HCT116 (cell line): Measurements from ENCODE around the gene HERPUD2. TPM values are rescaled to one million over a fixed set of nuclear protein-coding genes. Genes with fewer than 3 reads are reported as not detected.

Experiments
- ATAC-seq: fragments of 200-7000 bp; cut with Tn5 transposase; 2 replicates; pipeline ENCODE4 v1.9.1; 2020; ENCODE audit warnings: mild to moderate bottlenecking, moderate library complexity
- BruUV-seq: library from RNA; stranded (reverse); fragments of 400-500 nt; replicated peaks from 2 replicates; lab custom pipeline; 2021; lab: Mats Ljungman, UMichigan
- CTCF ChIA-PET: fragments of 300-600 bp; sonication (Branson Sonifier 250); formaldehyde crosslinking; loops from one replicate; lab custom pipeline; 2021; ENCODE audit warnings: antibody characterized with exemption; lab: Charles Lee
- POLR2A ChIA-PET: fragments of 300-600, 350-600 bp; sonication (Branson Sonifier 250); formaldehyde crosslinking; loops from one replicate; lab custom pipeline; 2021; ENCODE audit warnings: antibody characterized with exemption; lab: Charles Lee
- RAD21 ChIA-PET, 2 experiments: fragments of 300-600 bp; sonication (Branson Sonifier 250); formaldehyde crosslinking; loops; one replicate each; lab custom pipeline; 2023; ENCODE audit warnings: low total read pairs in 2 of 2; ENCODE audit not compliant: uncharacterized antibody in 2 of 2, unreplicated experiment in 2 of 2, low non-redundant PET in 1 of 2; lab: Charles Lee
- DNase-seq: peaks from one replicate; pipeline ENCODE4 v3.0.0-alpha.2; 2010; ENCODE audit warnings: low read depth, low spot score
- H2AFZ ChIP-seq: fragments of 200-600 bp; shearing (Covaris generic), sonication (generic); 2 replicates; pipeline ENCODE4 v1.6.1; 2017; ENCODE audit warnings: low read depth, mixed run types, mixed read lengths, antibody characterized with exemption, low read length; ENCODE audit not compliant: poor library complexity, severe bottlenecking
- H3K27ac ChIP-seq: 2 replicates; pipeline ENCODE4 v1.5.1; 2012; ENCODE audit warnings: low read depth, low read length
- H3K27me3 ChIP-seq: fragments of 200-600 bp; sonication (generic); 2 replicates; pipeline ENCODE4 v1.6.1; 2016; ENCODE audit warnings: mixed run types, low read length, mixed read lengths; ENCODE audit not compliant: insufficient read depth
- H3K36me3 ChIP-seq, 2 experiments: fragments of 200-500 bp in 1 of 2; fragments of 200-600 bp in 1 of 2; sonication (Bioruptor generic) in 1 of 2; sonication (generic) in 1 of 2; 2 replicates each; pipeline versions ENCODE4 v1.5.1 to v1.6.1; 2014 to 2016; ENCODE audit warnings: low read length in 2 of 2, inconsistent platforms in 1 of 2, mixed read lengths in 1 of 2, mixed run types in 1 of 2; ENCODE audit not compliant: insufficient read depth in 2 of 2, control insufficient read depth in 1 of 2
- H3K4me1 ChIP-seq, 2 experiments: fragments of 200-600 bp in 1 of 2; sonication (generic) in 1 of 2; 2 replicates each; pipeline versions ENCODE4 v1.5.1 to v1.6.1; 2012 to 2017; ENCODE audit warnings: low read length in 2 of 2, inconsistent platforms in 1 of 2, mild to moderate bottlenecking in 1 of 2, mixed read lengths in 1 of 2, mixed run types in 1 of 2, moderate library complexity in 1 of 2; ENCODE audit not compliant: insufficient read depth in 2 of 2, control insufficient read depth in 1 of 2
- H3K4me2 ChIP-seq: fragments of 200-600 bp; sonication (generic); 2 replicates; pipeline ENCODE4 v1.6.1; 2017; ENCODE audit warnings: mixed run types, low read length, mixed read lengths
- H3K4me3 ChIP-seq, 2 experiments: fragments of 200-600 bp in 1 of 2; sonication (generic) in 1 of 2; replicated peaks in 1 of 2; 2 replicates each; pipeline ENCODE4 v1.5.1; 2011 to 2016; ENCODE audit warnings: low read length in 2 of 2, control low read depth in 1 of 2, low read depth in 1 of 2, mild to moderate bottlenecking in 1 of 2, mixed read lengths in 1 of 2, mixed run types in 1 of 2
- H3K79me2 ChIP-seq: fragments of 200-600 bp; sonication (generic); 2 replicates; pipeline ENCODE4 v1.6.1; 2017; ENCODE audit warnings: mild to moderate bottlenecking, mixed run types, low read length, moderate library complexity, mixed read lengths; ENCODE audit not compliant: insufficient read depth
- H3K9ac ChIP-seq: fragments of 200-600 bp; sonication (generic); 2 replicates; pipeline ENCODE4 v1.6.1; 2016; ENCODE audit warnings: low read length, mixed read lengths
- H3K9me2 ChIP-seq: fragments of 200-600 bp; sonication (generic), shearing (Covaris generic); 2 replicates; pipeline ENCODE4 v1.6.1; 2017; ENCODE audit warnings: mixed run types, mild to moderate bottlenecking, moderate library complexity; ENCODE audit not compliant: insufficient read depth
- H3K9me3 ChIP-seq, 2 experiments: fragments of 200-500 bp in 1 of 2; fragments of 200-600 bp in 1 of 2; sonication (Bioruptor generic) in 1 of 2; sonication (generic) in 1 of 2; 2 replicates each; pipeline ENCODE4 v1.6.1; 2014 to 2017; ENCODE audit warnings: low read length in 2 of 2, mixed read lengths in 2 of 2, inconsistent platforms in 1 of 2, low read depth in 1 of 2, mild to moderate bottlenecking in 1 of 2, mixed run types in 1 of 2, moderate library complexity in 1 of 2; ENCODE audit not compliant: control insufficient read depth in 1 of 2, insufficient read depth in 1 of 2
- H4K20me1 ChIP-seq: fragments of 200-600 bp; sonication (generic), shearing (Covaris generic); 2 replicates; pipeline ENCODE4 v1.6.1; 2017; ENCODE audit warnings: mixed run types, mild to moderate bottlenecking, moderate library complexity; ENCODE audit not compliant: insufficient read depth
- ELF1 ChIP-seq: IDR thresholded peaks from 2 replicates; pipeline ENCODE4 v1.6.1; 2012; ENCODE audit warnings: low read depth, borderline replicate concordance
- EZH2 ChIP-seq: fragments of 200-600 bp; sonication (generic); IDR thresholded peaks from 2 replicates; pipeline ENCODE4 v1.6.1; 2017; ENCODE audit warnings: antibody characterized with exemption, mixed run types
- EZH2phosphoT487 ChIP-seq: fragments of 200-600 bp; IDR thresholded peaks from 2 replicates; pipeline ENCODE4 v1.6.1; 2018; ENCODE audit warnings: antibody characterized with exemption, borderline replicate concordance
- FOSL1 ChIP-seq: IDR thresholded peaks from 2 replicates; pipeline ENCODE4 v1.6.1; 2012; ENCODE audit warnings: low read depth
- JUND ChIP-seq: IDR thresholded peaks from 2 replicates; pipeline ENCODE4 v1.6.1; 2012
- POLR2A ChIP-seq: IDR thresholded peaks from 2 replicates; pipeline ENCODE4 v1.7.0; 2011; ENCODE audit warnings: borderline replicate concordance; ENCODE audit not compliant: insufficient read depth, insufficient read length; ENCODE audit errors: extremely low read depth
- RAD21 ChIP-seq: IDR thresholded peaks from 2 replicates; pipeline ENCODE4 v1.6.1; 2012; ENCODE audit warnings: low read depth, mild to moderate bottlenecking
- SIN3A ChIP-seq: IDR thresholded peaks from 2 replicates; pipeline ENCODE4 v1.6.1; 2012; ENCODE audit warnings: low read depth
- SP1 ChIP-seq: IDR thresholded peaks from 2 replicates; pipeline ENCODE4 v1.6.1; 2012; ENCODE audit warnings: low read depth
- SRF ChIP-seq: IDR thresholded peaks from 2 replicates; pipeline ENCODE4 v1.6.1; 2012; ENCODE audit warnings: low read depth
- TCF7L2 ChIP-seq: IDR thresholded peaks from 2 replicates; pipeline ENCODE4 v1.7.0; 2011; ENCODE audit warnings: borderline replicate concordance, inconsistent platforms; ENCODE audit not compliant: insufficient read depth, insufficient read length; ENCODE audit errors: extremely low read depth
- YY1 ChIP-seq: IDR thresholded peaks from 2 replicates; pipeline ENCODE4 v1.6.1; 2011; ENCODE audit warnings: low read length, low read depth, moderate library complexity, mild to moderate bottlenecking; ENCODE audit not compliant: insufficient replicate concordance; ENCODE audit errors: extremely low read depth
- ZFX ChIP-seq: fragments of 450-650 bp; IDR thresholded peaks from 2 replicates; pipeline ENCODE4 v1.6.1; 2017
- intact Hi-C: fragments of 100-400 bp; cut with micrococcal nuclease; formaldehyde crosslinking; loops from 2 replicates; pipeline ENCODE4 v1.10.0; 2022
- total RNA-seq: library from RNA; stranded (reverse); gene quantifications from one replicate; pipeline ENCODE4 v1.2.1, GENCODE V29; 2021; ENCODE audit not compliant: unreplicated experiment
- TF ChIP-seq, protein P1 (sequence below): IDR thresholded peaks from 2 replicates; pipeline ENCODE4 v1.6.1; 2012
- TF ChIP-seq, protein P2 (sequence below): IDR thresholded peaks from 2 replicates; pipeline ENCODE4 v1.6.1; 2011; ENCODE audit warnings: mild to moderate bottlenecking, low read length, moderate library complexity; ENCODE audit not compliant: insufficient replicate concordance; ENCODE audit errors: extremely low read depth
- TF ChIP-seq, protein P3 (sequence below), 3 experiments: fragments of 200-600 bp in 1 of 3; sonication (generic) in 1 of 3; IDR thresholded peaks in 2 of 3; conservative IDR thresholded peaks in 1 of 3; 2 replicates each; pipeline ENCODE4 v1.5.1; 2012 to 2017; ENCODE audit warnings: low read depth in 2 of 3, low read length in 2 of 3, antibody characterized with exemption in 1 of 3, borderline replicate concordance in 1 of 3, control low read depth in 1 of 3, mild to moderate bottlenecking in 1 of 3, mixed read lengths in 1 of 3, mixed run types in 1 of 3, moderate library complexity in 1 of 3; ENCODE audit not compliant: insufficient read depth in 1 of 3
- TF ChIP-seq, protein P4 (sequence below): IDR thresholded peaks from 2 replicates; pipeline ENCODE4 v1.6.1; 2012; ENCODE audit warnings: low read depth

HERPUD2 gene
- total RNA-seq, 1 experiment from 2014 or later: 20.5 TPM

DNA sequence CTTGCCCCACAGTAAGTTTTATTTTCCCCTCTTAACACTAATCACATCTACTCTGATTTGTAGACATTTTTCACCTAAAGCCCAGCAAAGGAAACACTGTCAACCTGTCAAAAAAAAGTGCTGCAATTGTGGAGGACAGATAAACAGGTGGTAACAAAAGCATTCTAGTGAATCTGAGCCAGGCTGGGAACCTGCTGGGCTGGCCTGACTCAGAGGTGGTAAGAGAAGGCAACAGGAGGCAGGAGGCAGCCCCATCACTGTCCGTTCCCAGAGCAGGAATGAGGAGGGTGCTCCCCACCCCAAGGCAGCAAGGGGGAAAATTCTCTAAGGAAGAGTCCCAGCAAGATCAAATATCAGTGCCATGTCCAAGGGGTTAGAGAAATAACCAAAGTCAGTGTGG is 19.5 kb upstream of the HERPUD2 start:
- Histone ChIP-seq H4K20me1 (no peaks in the 10 kb centered on the region), H3K4me2 (no peak overlapping the region), H3K36me3 (no peaks in the 10 kb centered on the region), H3K27me3 (no peaks in the 10 kb centered on the region), H3K9me3 (no peaks in the 10 kb centered on the region), H2AFZ (no peak overlapping the region), H3K9me2 (no peaks in the 10 kb centered on the region), H3K27ac (no peak overlapping the region), H3K4me1 (peaks cover 0 to 5% of the 10 kb centered on the region in 2 experiments; a peak in 1 of 4 replicates), H3K79me2 (no peaks in the 10 kb centered on the region), H3K9ac (no peak overlapping the region), H3K4me3 (no peak overlapping the region)
- BruUV-seq: no TSS peak
- TF ChIP-seq RAD21: no peak
- no peak for TF ChIP-seq YY1
- TF ChIP-seq, protein P1, sequence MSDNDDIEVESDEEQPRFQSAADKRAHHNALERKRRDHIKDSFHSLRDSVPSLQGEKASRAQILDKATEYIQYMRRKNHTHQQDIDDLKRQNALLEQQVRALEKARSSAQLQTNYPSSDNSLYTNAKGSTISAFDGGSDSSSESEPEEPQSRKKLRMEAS: no peak
- no peak for TF ChIP-seq EZH2phosphoT487
- TF ChIP-seq JUND: no peak
- TF ChIP-seq TCF7L2: no peak
- TF ChIP-seq SIN3A: no peak
- TF ChIP-seq ZFX: no peak
- TF ChIP-seq SP1: no peak
- TF ChIP-seq, protein P2, sequence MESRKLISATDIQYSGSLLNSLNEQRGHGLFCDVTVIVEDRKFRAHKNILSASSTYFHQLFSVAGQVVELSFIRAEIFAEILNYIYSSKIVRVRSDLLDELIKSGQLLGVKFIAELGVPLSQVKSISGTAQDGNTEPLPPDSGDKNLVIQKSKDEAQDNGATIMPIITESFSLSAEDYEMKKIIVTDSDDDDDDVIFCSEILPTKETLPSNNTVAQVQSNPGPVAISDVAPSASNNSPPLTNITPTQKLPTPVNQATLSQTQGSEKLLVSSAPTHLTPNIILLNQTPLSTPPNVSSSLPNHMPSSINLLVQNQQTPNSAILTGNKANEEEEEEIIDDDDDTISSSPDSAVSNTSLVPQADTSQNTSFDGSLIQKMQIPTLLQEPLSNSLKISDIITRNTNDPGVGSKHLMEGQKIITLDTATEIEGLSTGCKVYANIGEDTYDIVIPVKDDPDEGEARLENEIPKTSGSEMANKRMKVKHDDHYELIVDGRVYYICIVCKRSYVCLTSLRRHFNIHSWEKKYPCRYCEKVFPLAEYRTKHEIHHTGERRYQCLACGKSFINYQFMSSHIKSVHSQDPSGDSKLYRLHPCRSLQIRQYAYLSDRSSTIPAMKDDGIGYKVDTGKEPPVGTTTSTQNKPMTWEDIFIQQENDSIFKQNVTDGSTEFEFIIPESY: no peak
- TF ChIP-seq EZH2: no peak
- no peak for TF ChIP-seq ELF1
- no peak for TF ChIP-seq POLR2A
- no peak for TF ChIP-seq SRF
- TF ChIP-seq FOSL1: no peak
- TF ChIP-seq, protein P3, sequence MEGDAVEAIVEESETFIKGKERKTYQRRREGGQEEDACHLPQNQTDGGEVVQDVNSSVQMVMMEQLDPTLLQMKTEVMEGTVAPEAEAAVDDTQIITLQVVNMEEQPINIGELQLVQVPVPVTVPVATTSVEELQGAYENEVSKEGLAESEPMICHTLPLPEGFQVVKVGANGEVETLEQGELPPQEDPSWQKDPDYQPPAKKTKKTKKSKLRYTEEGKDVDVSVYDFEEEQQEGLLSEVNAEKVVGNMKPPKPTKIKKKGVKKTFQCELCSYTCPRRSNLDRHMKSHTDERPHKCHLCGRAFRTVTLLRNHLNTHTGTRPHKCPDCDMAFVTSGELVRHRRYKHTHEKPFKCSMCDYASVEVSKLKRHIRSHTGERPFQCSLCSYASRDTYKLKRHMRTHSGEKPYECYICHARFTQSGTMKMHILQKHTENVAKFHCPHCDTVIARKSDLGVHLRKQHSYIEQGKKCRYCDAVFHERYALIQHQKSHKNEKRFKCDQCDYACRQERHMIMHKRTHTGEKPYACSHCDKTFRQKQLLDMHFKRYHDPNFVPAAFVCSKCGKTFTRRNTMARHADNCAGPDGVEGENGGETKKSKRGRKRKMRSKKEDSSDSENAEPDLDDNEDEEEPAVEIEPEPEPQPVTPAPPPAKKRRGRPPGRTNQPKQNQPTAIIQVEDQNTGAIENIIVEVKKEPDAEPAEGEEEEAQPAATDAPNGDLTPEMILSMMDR (IDR thresholded peaks at IDR 0.05 in 2 of 3, conservative IDR thresholded peaks at IDR 0.05 in 1 of 3; ENCODE audit: borderline replicate concordance in 1 of 3, insufficient read depth in 1 of 3, low read depth in 2 of 3, low read length in 2 of 3): no peak
- TF ChIP-seq, protein P4, sequence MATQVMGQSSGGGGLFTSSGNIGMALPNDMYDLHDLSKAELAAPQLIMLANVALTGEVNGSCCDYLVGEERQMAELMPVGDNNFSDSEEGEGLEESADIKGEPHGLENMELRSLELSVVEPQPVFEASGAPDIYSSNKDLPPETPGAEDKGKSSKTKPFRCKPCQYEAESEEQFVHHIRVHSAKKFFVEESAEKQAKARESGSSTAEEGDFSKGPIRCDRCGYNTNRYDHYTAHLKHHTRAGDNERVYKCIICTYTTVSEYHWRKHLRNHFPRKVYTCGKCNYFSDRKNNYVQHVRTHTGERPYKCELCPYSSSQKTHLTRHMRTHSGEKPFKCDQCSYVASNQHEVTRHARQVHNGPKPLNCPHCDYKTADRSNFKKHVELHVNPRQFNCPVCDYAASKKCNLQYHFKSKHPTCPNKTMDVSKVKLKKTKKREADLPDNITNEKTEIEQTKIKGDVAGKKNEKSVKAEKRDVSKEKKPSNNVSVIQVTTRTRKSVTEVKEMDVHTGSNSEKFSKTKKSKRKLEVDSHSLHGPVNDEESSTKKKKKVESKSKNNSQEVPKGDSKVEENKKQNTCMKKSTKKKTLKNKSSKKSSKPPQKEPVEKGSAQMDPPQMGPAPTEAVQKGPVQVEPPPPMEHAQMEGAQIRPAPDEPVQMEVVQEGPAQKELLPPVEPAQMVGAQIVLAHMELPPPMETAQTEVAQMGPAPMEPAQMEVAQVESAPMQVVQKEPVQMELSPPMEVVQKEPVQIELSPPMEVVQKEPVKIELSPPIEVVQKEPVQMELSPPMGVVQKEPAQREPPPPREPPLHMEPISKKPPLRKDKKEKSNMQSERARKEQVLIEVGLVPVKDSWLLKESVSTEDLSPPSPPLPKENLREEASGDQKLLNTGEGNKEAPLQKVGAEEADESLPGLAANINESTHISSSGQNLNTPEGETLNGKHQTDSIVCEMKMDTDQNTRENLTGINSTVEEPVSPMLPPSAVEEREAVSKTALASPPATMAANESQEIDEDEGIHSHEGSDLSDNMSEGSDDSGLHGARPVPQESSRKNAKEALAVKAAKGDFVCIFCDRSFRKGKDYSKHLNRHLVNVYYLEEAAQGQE: no peak
- RAD21 ChIA-PET: no interaction called here
- intact Hi-C loops: no loop called here
- DNase-seq: no peak
- ATAC-seq: no peak
- CTCF ChIA-PET: no interaction called here
- POLR2A ChIA-PET: no interaction called here
